HepG2 (cell line): ENCODE data around the gene FAM111A. TPM values are rescaled to one million over a fixed set of nuclear protein-coding genes. Genes with fewer than 3 reads are reported as not detected.

ENCODE experiments used
- CAMTA2 ChIP-seq: sonication (generic); formaldehyde crosslinking; IDR thresholded peaks from 2 replicates; pipeline ENCODE4 v1.4.0; 2020; ENCODE audit warnings: mild to moderate bottlenecking, missing genetic modification reagents, borderline replicate concordance
- KLF16 ChIP-seq, 2 experiments: sonication (generic) in 1 of 2; formaldehyde crosslinking in 1 of 2; IDR thresholded peaks; 2 replicates each; pipeline versions ENCODE4 v1.6.1 to v1.8.0; 2016 to 2023; ENCODE audit warnings: missing genetic modification reagents in 2 of 2, missing compliant biosample characterization in 1 of 2
- TFE3 ChIP-seq: IDR thresholded peaks from 2 replicates; pipeline ENCODE4 v1.6.1; 2016
- ZNF260 ChIP-seq: sonication (generic); formaldehyde crosslinking; IDR thresholded peaks from 2 replicates; pipeline ENCODE4 v1.4.0; 2020; ENCODE audit warnings: missing genetic modification reagents, low read depth, mild to moderate bottlenecking, borderline replicate concordance
- ZNF484 ChIP-seq: sonication (generic); formaldehyde crosslinking; IDR thresholded peaks from 2 replicates; pipeline ENCODE4 v1.5.1; 2020; ENCODE audit warnings: mild to moderate bottlenecking, low read depth, missing genetic modification reagents, borderline replicate concordance
- ZNF512B ChIP-seq: sonication (generic); formaldehyde crosslinking; IDR thresholded peaks from 2 replicates; pipeline ENCODE4 v1.5.1; 2020; ENCODE audit warnings: missing genetic modification reagents, mild to moderate bottlenecking, borderline replicate concordance
- polyA plus RNA-seq, 8 experiments: library from polyadenylated mRNA; depleted of rRNA in 3 of 8; stranded (reverse) in 7 of 8; unstranded in 1 of 8; fragments of >200 nt; fragmentation: Illumina TruSeq in 4 of 8; extraction: Trizol in 4 of 8; gene quantifications; 2 replicates each; pipeline versions ENCODE4 v1.2.1 to v1.2.3, GENCODE V29; 2011 to 2016; ENCODE audit warnings: low read depth in 4 of 8, missing spikeins in 1 of 8, mixed read lengths in 1 of 8; ENCODE audit not compliant: insufficient read depth in 1 of 8
- total RNA-seq, 5 experiments: library from RNA; depleted of rRNA; stranded (reverse); fragments of >200 nt; fragmentation: Illumina TruSeq; extraction: Trizol; gene quantifications; 2 replicates each; pipeline ENCODE4 v1.2.3, GENCODE V29; 2016; ENCODE audit warnings: low read depth in 1 of 5
- TF ChIP-seq, protein P1 (sequence below), 2 experiments: sonication (generic) in 1 of 2; formaldehyde crosslinking in 1 of 2; IDR thresholded peaks; 2 replicates each; pipeline versions ENCODE4 v1.4.0 to v1.6.1; 2018 to 2020; ENCODE audit warnings: missing genetic modification reagents in 2 of 2, borderline replicate concordance in 1 of 2, low read depth in 1 of 2, mild to moderate bottlenecking in 1 of 2, missing biosample characterization in 1 of 2
- TF ChIP-seq, protein P2 (sequence below): sonication (generic); formaldehyde crosslinking; IDR thresholded peaks from 2 replicates; pipeline ENCODE4 v1.5.0; 2020; ENCODE audit warnings: missing genetic modification reagents
- TF ChIP-seq, protein P3 (sequence below): IDR thresholded peaks from 2 replicates; pipeline ENCODE4 v1.6.1; 2012; ENCODE audit warnings: low read depth, low read length, improper control_type of control experiment

Gene FAM111A
- total and polyA plus RNA-seq, 2 of the 13 experiments (the other 11 are each of a cell fraction or from before 2014, with no cell fraction given) = 3.2 to 13.5 TPM

- TF ChIP-seq, protein P1, sequence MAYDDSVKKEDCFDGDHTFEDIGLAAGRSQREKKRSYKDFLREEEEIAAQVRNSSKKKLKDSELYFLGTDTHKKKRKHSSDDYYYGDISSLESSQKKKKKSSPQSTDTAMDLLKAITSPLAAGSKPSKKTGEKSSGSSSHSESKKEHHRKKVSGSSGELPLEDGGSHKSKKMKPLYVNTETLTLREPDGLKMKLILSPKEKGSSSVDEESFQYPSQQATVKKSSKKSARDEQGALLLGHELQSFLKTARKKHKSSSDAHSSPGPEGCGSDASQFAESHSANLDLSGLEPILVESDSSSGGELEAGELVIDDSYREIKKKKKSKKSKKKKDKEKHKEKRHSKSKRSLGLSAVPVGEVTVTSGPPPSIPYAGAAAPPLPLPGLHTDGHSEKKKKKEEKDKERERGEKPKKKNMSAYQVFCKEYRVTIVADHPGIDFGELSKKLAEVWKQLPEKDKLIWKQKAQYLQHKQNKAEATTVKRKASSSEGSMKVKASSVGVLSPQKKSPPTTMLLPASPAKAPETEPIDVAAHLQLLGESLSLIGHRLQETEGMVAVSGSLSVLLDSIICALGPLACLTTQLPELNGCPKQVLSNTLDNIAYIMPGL (CRISPR knock-in tag; IDR thresholded peaks at IDR 0.05; ENCODE audit: borderline replicate concordance in 1 of 2, low read depth in 1 of 2) = peak; percentile 58 to 87; a peak in 2 of 4 replicates
- TF ChIP-seq, protein P2, sequence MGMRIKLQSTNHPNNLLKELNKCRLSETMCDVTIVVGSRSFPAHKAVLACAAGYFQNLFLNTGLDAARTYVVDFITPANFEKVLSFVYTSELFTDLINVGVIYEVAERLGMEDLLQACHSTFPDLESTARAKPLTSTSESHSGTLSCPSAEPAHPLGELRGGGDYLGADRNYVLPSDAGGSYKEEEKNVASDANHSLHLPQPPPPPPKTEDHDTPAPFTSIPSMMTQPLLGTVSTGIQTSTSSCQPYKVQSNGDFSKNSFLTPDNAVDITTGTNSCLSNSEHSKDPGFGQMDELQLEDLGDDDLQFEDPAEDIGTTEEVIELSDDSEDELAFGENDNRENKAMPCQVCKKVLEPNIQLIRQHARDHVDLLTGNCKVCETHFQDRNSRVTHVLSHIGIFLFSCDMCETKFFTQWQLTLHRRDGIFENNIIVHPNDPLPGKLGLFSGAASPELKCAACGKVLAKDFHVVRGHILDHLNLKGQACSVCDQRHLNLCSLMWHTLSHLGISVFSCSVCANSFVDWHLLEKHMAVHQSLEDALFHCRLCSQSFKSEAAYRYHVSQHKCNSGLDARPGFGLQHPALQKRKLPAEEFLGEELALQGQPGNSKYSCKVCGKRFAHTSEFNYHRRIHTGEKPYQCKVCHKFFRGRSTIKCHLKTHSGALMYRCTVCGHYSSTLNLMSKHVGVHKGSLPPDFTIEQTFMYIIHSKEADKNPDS (CRISPR knock-in tag) = no peak
- TF ChIP-seq, protein P3, sequence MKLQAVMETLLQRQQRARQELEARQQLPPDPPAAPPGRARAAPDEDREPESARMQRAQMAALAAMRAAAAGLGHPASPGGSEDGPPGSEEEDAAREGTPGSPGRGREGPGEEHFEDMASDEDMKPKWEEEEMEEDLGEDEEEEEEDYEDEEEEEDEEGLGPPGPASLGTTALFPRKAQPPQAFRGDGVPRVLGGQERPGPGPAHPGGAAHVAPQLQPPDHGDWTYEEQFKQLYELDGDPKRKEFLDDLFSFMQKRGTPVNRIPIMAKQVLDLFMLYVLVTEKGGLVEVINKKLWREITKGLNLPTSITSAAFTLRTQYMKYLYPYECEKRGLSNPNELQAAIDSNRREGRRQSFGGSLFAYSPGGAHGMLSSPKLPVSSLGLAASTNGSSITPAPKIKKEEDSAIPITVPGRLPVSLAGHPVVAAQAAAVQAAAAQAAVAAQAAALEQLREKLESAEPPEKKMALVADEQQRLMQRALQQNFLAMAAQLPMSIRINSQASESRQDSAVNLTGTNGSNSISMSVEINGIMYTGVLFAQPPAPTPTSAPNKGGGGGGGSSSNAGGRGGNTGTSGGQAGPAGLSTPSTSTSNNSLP = no peak
- TF ChIP-seq CAMTA2 (peak; percentile 83; the same call in 1 of the 2 replicates), KLF16 (CRISPR knock-in tag; IDR thresholded peaks at IDR 0.05) (0 out of 4 replicates have a peak, but pooled peaks of 1 of the 2 experiments have one; percentile 7), ZNF260 (CRISPR knock-in tag) (no peak), ZNF512B (CRISPR knock-in tag) (peak; percentile 86; the same call in 1 of the 2 replicates), TFE3 (CRISPR knock-in tag) (peak; percentile 13; the same call in 1 of the 2 replicates), ZNF484 (CRISPR knock-in tag) (0 out of 2 replicates have a peak, but pooled peaks have one; percentile 49)
These were observed at the start of gene FAM111A (continued) for GRCh38 chr11:59142530-59143507.
